Colon (tissue), 2 donors: Measurements from ENCODE around the gene MTX1.
"Not testable (repeated sequence)": the region's sequence is repeated elsewhere in the genome, so short reads cannot be mapped to it uniquely, and the experiment has no call there.

ENCODE experiments used
- FAIRE-seq: peaks from 2 replicates; lab custom pipeline; 2012; peaks lifted over from hg19 to GRCh38; lab: Jason Lieb, UNC
- donor health status: control.
- donor health status: control.

The MTX1 gene

GRCh38 chr1:155207806-155208540 is 522 bp upstream of the MTX1 start, which contains the start of gene THBS3:
Gene THBS3 (minus strand): TSS chr1:155207897. CDS start chr1:155207876, 21 bp downstream.
- FAIRE-seq, result no peak

- no peak for FAIRE-seq
Measured at GRCh38 chr1:155209312-155209721, 822 bp downstream of the MTX1 start.

GRCh38 chr1:155210314-155211104 is 2.0 kb downstream of the MTX1 start:
- no peak for FAIRE-seq

GRCh38 chr1:155211381-155212050 is 3.0 kb downstream of the MTX1 start:
- not testable (repeated sequence) for FAIRE-seq

- not testable (repeated sequence) for FAIRE-seq
Measured at GRCh38 chr1:155212051-155212440, 3.6 kb downstream of the MTX1 start.

- FAIRE-seq, result not testable (repeated sequence)
Measured at GRCh38 chr1:155214702-155215101, 6.2 kb downstream of the MTX1 start.

GRCh38 chr1:155218854-155219591 is 10.5 kb downstream of the MTX1 start:
- no peak for FAIRE-seq

- no peak for FAIRE-seq
Measured at GRCh38 chr1:155219592-155220031, 11.1 kb downstream of the MTX1 start.

GRCh38 chr1:155220211-155220965 is 11.9 kb downstream of the MTX1 start:
- not testable (repeated sequence) for FAIRE-seq

GRCh38 chr1:155223047-155223446 is 14.6 kb downstream of the MTX1 start:
- no peak for FAIRE-seq

GRCh38 chr1:155225404-155225759 is 16.9 kb downstream of the MTX1 start:
- not testable (repeated sequence) for FAIRE-seq

GRCh38 chr1:155226188-155226909 is 17.9 kb downstream of the MTX1 start:
- FAIRE-seq, result no peak

GRCh38 chr1:155226910-155227260 is 18.4 kb downstream of the MTX1 start:
- no peak for FAIRE-seq

GRCh38 chr1:155227261-155228095 is 19.0 kb downstream of the MTX1 start:
- FAIRE-seq, result no peak

- no peak for FAIRE-seq
Measured at GRCh38 chr1:155228096-155228427, 19.6 kb downstream of the MTX1 start.

GRCh38 chr1:155231302-155231701 is 22.8 kb downstream of the MTX1 start:
- not testable (repeated sequence) for FAIRE-seq

- not testable (repeated sequence) for FAIRE-seq
Measured at GRCh38 chr1:155232001-155232978, 23.8 kb downstream of the MTX1 start.

- not testable (repeated sequence) for FAIRE-seq
Measured at GRCh38 chr1:155233502-155233901, 25.0 kb downstream of the MTX1 start.

- FAIRE-seq, result not testable (repeated sequence)
Measured at GRCh38 chr1:155235375-155235774, 26.9 kb downstream of the MTX1 start.
